ENCODE data around the gene COMMD6.

- TF ChIP-seq POLR2A (IDR thresholded peaks at IDR 0.05; ENCODE audit: extremely low read depth, insufficient read length) (no peak), CTCF (IDR thresholded peaks at IDR 0.05; ENCODE audit: low read depth, low read length) (no peak), MAX (IDR thresholded peaks at IDR 0.05; ENCODE audit: low read depth, low read length) (no peak)
These were observed 7.2 kb upstream of the COMMD6 start for GRCh38 chr13:75544681-75545330.
